ENCODE results near the gene ASTN2.
"Not testable (repeated sequence)": the region's sequence is repeated elsewhere in the genome, so short reads cannot be mapped to it uniquely, and the experiment has no call there.

ASTN2 gene

DNA sequence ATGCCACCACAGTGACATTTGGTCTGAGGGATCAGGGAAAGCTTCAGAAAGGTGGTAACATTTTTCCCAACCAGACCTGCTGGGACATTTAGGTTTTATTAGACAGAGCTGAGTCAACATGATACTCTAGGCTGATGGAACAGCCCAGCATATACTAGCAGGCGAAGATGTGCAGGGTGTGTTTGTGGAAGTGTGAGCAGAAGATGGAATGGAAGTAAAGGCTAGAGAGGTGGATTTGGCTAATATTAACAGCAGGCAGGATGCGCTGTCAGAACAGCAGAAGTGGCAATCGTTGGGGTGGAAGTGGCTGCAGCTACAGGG is 340.6 kb downstream of the ASTN2 start:
- no peak for DNase-seq (ENCODE audit: low spot score)

DNA sequence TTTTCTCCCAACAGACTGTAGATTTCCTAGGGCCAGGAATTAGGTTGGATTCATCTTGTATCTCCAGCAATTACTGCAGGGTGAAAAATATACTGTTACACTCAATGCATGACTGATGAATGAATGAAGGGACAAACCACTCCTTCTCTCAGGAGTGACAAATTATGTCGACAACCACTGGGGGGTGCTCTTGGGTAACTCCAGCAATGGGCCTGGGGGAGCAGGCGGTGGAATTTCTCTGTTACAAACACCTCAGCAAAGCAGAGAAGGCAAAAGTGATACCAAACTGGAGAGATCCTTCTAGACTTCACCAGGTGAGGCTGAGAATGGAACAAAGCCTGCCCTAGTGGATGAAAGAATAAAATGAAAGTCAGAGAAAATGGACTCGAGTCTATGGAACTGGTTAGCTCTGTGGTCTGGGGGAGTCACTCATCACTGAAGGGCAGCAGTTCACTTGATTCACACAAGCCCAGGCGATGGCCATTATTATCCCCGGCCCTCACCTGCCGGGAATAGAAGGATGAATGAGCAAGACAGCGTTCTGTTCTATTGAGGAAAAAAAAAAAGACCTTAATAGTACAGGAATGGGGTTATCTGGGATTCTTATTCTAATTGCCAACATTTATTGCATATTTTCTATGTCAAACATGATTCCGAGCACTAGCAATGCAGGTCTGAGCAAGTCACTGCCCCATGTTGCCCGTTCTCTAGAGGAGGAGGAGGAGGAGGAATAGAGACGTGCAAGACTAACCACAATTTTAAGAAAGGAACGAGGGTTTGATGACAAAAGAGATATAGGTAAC is 341.1 kb downstream of the ASTN2 start:
- DNase-seq (ENCODE audit: low spot score) = peak; percentile 54

DNA sequence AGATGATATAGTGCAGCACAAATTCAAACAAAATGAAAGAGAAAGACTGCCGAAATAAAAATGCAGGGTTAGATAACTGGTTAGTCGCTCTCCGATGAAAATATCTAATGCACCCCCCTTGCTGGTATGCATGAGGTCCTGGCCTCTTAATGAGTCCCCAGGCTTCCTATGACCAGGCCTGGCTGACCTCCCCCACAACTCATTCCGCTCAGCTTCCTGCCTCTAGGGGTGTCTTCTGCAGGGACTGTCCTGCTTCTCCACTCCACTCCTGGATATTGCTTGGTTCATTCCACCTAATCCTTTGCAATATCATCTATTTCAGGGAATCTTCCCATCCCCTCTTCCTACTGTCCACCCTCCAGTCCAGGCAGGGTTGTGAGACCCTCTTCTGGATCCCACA is 341.8 kb downstream of the ASTN2 start:
- DNase-seq (ENCODE audit: low spot score) = no peak

DNA sequence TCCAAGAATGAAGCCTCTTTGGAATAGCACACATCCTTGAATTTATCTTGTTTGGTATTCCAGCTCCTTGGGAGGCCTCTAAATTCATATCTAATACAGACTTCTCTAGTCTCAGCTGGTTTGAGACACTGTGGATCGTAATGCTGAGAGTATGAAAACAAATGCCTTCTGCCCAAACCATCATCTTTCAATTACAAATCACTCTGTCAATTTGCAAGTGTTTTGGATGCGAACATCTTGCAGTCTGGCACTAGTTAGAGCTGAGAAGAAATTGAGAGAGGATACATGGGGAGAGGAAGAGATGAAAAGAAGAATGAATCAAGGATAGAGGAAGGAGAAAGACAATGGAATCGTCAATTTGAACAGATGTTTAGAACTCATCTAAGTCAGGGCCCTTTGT is 342.6 kb downstream of the ASTN2 start:
- DNase-seq (ENCODE audit: low spot score) = no peak

DNA sequence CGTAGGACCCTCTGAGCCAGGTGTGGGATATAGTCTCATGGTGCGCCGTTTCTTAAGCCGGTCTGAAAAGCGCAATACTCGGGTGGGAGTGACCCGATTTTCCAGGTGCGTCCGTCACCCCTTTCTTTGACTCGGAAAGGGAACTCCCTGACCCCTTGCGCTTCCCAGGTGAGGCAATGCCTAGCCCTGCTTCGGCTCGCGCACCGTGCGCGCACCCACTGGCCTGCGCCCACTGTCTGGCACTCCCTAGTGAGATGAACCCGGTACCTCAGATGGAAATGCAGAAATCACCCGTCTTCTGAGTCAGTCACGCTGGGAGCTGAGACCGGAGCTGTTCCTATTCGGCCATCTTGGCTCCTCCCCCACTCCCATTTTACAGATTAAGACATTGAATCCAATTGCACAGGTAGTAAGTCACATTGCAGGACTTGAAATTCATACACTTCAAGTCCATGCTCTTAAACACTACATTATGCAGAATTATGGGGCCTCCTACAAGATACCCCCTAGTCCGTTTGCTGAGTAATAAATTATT is 343.1 kb downstream of the ASTN2 start:
- DNase-seq (ENCODE audit: low spot score) = not testable (repeated sequence)

DNA sequence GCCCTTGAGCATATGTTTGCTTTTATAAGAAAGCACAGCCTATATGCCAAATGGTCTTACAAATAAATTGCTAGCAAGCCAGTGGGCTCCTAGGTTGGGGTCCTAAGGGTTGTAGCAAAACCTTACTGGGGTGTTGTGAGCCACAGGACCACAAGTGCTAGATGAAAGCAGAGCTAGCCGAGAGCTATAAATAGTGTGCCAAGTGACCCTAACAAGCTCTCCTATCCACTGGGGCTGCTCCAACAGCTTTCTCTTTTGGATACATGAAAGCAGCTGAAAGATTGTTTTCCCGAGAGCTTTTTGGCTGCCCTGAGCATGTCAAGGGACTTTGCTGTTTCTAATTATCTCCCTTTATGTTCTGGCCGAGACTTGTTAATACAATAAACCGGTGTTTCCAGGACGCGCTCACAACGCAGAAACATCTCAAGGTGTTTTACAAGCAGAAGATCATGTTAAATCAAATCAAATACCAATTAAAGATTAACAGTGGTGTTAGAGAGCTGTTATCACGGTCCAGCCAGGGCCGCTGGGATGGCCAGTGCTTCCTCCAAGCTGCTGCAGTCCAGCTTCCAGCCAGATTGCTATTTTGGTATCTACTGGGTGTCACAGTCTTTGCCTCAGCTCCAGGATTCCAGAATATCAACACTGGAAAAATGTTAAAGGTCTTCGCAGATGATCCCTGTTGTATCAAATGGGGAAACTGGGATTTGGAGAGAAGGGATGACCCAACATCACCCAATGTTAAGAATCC is 351.0 kb downstream of the ASTN2 start:
- DNase-seq (ENCODE audit: low spot score) = no peak

DNA sequence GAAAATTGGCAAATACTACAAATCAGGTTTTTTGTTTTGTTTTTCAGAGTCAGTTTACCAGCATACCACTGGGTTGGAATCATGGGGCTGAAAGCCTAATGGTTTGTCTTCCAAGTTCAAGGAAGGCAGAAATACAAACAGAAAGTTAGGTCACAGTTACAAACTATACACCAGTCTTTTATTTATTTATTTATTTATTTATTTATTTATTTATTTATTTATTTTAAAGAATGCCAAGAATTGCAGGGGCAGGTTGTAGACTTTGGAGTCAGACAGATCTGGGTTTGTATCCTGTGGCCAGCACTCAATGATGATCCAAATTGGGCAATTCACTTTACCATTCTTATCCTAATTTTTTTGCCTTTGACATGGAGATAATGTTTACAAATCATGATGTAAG is 353.9 kb downstream of the ASTN2 start:
- DNase-seq (ENCODE audit: low spot score) = no peak

DNA sequence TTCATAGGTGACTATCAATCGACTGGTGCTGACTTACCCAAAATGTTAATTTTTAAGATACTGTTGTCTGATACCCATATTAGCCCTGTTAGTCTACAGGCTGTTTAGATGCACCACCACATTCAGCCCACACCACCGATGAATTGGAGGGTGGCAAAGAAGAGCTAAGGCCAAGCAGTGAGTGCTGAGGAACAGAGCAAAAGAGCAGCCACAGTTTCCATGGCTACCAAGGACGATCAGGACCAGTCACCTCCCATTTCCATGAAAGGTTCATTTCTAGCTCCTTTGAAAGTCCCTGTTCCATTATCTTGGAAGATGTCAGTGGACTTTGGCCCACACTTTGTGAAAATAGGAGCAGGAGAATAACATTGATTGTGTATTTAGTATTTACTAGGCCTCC is 364.9 kb downstream of the ASTN2 start:
- DNase-seq (ENCODE audit: low spot score) = no peak

DNA sequence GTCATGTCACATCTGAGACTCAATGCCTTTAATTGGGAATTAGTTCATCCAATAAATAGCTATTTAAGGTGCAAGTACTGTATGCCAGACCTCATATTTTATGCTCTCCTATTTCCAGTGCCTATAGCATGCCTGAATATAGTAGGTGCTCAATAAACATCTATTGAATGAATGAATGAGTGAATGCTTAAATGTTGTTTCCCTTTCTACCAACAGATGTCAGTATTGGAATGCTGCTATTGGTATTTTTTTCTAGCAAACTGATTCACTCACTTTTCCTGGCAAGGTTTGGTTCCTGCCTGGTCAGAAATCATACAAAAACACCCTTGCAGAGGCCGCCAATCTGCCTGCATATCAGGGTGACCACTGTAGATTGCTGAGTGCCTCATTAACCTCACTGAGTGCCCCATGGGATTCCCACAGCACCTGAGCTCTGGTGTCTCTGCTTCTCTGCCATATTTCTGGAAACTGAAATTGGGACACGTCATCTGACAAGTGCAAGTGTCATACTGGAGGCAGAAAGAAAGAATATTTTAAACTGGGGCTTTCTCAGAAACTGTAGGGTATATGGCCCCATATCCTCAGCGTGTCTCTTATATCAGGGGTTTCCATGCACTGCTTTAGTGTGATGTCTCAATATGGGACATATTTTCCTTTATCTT is 368.1 kb downstream of the ASTN2 start:
- no peak for DNase-seq (ENCODE audit: low spot score)

DNA sequence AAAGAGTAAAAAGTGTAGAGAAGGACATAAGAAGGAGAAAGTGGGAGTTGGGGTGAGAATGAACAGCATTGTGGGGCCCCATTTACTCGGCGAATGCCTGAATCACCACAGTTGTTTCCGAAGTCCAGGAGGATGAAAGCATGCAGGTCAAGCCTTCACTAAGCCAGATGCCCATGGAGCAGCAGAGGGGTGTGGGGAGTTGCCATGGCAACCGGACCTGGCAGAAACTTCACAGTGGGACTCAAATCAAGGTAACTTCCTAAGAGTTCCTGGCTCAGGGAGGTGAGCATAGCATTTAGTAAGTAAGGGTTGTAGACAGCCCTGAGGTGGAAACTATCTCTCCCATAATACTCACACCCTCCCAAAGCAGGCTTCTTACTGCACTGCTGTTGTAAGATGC is 370.6 kb downstream of the ASTN2 start:
- DNase-seq (ENCODE audit: low spot score) = no peak

DNA sequence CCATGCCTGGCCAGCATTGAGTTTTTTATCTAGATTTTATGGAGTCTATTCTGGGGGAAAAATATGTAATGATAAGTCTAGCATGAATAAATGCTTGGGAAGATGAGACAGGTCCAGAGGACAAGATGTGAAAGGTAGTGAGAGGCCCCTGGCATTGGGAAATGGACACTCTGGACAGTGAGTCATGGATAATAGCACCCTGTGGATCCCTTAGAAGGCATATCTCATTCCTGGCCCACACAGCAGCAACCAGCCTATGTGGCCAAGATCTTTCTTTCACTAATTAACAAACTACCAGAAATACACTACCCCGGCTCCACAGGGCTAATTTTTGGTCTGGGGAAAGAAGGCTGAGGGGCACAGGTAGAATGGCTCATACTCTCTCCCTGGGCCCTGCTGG is 371.7 kb downstream of the ASTN2 start:
- no peak for DNase-seq (ENCODE audit: low spot score)

DNA sequence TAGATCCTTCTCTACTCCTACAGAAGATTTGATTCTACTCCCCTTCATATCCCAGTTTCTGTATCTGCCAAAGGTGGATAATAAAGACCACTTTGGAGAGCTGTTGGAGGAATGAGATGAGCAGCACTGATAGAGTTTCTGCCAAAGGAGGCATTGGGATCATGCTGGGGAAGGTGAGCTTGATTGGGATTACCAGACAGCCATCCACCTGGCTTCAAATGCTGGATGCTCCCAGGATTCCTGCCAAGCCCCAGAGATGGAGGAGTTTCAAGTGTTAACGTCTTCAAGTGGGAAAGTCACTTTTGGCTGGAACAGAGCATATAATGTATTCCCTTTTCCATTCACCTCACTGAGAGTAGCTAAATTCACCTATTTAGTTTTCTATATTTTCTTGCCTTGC is 379.3 kb downstream of the ASTN2 start:
- DNase-seq (ENCODE audit: low spot score) = no peak

DNA sequence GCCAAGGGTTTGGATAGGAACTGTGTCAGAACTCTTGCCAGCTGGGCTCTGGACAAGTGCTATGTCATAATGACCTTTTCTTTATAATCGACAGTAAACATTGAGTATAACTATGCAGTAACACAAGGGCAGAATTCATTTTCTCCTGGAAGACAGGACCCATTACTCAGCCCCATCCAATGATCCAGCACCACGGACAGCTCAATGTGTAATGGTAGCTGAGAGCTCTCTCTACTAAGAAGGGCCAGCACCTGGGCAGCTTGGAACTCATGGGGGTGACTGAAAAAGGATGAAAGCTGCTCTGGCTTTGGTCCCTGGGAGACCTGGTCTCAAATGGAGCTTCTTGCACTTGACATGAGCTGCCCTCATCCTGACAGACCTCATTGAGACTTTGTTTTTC is 380.0 kb downstream of the ASTN2 start:
- no peak for DNase-seq (ENCODE audit: low spot score)

DNA sequence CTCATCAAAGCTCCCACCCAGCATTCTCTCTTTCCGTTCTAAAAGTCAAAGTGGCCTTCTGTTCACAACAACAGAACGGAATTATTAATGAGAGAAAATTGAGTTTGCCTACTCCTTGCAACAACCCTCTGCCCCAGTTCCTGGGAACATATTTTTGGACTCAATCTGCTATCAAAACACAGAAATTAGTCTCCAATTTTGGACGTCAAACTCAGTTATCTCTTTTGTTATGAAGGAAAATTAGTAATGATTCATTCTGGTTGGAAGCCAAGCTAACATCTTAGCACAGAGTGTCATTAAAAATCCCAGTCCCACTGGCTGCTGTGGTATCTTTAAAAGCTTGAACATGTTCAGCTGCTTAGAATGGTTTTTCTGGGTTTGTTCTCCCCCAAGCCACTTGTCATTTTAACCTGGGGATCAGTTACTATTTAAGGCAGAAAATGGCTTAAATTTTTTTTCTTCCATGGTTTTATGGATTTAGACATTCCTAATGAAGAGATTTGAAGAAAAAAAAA is 384.5 kb downstream of the ASTN2 start:
- DNase-seq (ENCODE audit: low spot score) = peak; percentile 29

DNA sequence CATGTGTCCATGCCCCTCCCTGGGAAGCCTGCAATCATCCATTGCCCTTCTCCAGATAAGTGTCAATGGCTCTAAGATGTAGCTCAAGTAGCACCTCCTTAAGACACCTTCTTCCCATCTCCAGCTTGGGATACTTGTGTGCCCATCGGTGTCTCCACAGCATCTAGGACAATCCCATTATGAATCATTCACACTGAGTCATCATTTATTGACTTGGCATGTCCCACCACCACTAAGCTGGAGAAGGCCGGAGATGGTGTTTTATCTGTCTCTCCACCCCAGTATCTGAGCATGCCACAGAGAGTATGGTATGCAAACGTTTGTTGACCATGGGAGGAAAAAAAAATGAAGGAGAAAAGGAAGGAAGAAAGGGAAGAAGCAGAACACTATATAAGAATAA is 385.5 kb downstream of the ASTN2 start:
- DNase-seq (ENCODE audit: low spot score) = no peak

DNA sequence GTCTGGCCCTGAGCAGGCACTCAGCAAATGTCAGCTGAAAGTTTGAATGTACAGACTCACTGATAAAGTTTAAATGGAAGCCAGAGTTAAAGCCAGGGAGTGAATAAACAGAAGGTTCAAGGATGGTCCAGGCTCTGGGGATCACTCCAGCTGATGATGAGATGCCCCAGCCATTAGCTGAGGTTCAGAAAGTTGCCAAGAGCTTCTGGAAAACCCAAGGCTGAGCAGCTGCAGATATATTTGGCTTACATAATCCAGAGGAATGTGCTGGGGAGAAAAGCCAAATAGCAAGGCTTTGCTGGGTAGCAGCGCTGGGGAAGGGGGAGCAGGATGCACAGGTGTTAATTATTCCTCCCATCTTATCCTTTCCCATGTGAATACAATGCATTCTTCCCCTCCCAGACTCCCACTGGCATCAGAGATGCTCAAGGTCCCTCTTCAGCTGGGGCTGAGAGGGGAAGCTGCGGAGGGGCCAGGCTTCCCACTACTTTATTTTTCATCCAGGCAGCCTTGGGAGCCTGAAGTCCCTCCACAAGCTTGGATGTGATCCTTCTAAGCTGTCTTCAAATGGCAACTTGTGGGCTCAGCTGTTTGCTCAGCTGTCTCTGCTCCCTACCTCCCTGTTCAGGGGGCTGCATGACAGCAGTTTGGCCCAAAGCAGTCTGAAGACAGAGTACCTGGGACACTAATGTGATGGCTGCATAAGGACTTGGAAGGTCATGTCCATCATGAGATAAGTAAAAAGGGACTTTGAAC is 386.6 kb downstream of the ASTN2 start:
- no peak for DNase-seq (ENCODE audit: low spot score)

DNA sequence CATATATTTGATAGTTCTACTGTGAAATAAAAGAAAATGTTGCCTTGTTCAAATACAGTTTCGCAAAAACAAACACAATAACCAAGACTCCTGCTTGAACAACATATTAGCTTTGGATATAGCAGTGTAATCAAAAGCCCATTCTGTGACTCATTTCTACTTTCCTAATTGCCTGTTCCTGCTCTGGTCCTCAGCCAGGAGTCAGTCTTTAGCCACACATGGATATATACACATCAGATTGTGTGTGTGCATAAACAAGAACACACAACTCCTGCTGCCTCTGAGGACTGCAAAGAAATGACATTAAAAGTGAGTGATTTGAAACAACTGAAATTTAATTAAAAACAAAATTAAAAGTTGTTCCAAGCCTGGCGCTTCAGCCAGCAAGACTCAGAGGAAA is 393.0 kb downstream of the ASTN2 start:
- no peak for DNase-seq (ENCODE audit: low spot score)

DNA sequence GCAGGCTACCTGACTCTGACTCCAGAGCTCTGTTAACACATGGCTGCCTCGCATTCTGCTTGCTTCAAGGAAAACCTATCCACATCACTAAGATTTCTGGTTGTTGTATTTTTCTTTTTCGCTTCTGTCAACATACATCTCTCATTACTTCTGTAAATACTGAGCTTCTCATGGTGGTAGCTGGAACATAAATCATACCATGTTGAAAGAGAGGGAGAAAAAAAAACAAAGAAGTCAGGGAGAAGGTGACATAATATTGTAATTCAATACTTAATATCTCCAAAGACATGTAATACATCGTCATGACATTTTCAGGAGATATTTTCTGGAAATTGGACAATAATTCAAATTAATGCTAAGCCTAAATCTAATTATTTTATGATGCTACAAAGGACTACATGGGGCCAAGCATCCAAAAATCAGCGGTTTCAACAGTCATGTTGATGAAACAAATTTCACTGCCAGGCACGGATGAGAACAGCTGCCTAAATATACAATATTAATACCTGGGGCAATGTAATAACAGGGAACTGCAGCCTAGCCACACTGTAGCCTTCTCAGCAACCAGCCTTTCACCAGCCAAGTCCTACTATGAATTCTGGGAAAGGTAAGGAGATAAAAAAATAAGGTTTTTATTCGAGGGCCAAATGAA is 395.8 kb downstream of the ASTN2 start:
- DNase-seq (ENCODE audit: low spot score) = no peak

DNA sequence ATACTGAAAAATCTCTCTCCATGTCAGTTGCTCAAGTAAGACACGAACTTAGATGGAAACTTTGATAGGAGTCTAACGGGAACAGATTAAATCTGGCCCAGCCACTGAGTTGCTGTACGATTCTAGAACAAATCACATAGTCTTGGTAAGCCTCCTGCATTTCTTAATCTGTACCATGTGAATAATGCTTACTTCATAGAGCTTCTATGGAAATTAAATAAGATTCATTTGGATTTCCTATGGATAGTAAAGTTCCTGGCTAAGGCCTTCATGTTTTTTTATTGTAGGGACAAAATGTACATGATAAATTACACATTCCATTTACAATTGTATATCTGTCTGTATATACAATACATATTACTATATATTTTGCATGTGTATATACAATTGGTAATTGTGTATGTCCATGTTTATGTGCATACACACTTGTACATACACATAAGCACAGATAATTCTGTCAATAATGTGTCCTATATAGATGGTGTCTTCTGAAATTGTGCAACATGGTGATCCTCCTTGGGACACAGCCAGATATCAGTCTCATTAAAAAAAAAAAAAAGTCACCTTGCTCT is 397.4 kb downstream of the ASTN2 start:
- DNase-seq (ENCODE audit: low spot score) = no peak

DNA sequence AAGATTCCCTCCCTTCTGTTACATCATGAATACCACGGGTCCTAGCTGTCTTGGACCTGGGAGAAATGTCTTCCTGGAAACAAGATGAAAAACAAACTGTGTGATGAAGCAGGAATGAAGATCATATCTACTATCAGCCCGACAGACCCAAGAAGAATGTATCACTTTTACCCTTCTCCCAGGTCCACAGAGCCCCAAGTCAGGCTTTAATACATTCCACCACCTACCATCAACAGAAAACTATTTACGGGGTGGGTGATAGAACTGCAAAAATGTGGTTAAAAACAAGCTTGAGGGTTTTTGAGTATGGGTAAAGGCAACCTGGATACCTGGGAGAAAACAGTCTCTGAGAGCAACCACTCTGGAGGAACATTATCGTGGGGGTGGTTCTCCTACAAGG is 400.8 kb downstream of the ASTN2 start:
- no peak for DNase-seq (ENCODE audit: low spot score)

DNA sequence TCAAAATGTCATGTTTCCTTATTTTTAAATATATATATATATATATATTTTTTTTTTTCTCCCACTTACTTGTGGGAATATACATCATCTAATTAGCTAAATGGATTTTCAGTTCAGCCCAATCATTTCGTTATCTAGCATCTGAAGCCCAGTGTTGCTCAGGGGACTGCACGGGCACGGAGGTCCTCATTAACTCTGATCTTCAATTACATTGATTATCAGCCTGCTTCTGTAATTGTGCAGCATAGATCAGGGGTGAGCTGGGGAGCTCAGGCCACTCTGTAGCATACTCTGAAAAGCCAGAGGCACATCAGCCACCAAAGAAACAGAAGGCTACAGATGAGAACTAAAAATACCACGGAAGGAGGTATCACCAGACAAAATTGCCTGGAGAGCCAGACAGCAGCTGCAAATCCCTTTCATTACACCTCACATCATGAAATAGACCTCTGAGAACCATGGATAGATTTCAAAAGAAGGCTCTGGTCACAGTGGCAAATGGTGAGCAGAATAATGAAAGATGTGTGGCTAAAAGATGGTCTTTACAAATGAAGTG is 401.3 kb downstream of the ASTN2 start:
- DNase-seq (ENCODE audit: low spot score) = no peak
